ENCODE results near the gene TSSC4.

TSSC4 gene

GRCh38 chr11:2391181-2391975, 9.2 kb upstream of the TSSC4 start:
- Histone ChIP-seq H3K36me3 (ENCODE audit: control insufficient read depth, insufficient read depth, low read length) (no peaks in the 10 kb centered on the region), H3K9ac (no peak overlapping the region), H3K4me2 (ENCODE audit: low read length) (no peak overlapping the region), H3K4me3 (ENCODE audit: low read depth, low read length) (no peak overlapping the region), H3K79me2 (peaks cover 11% of the 10 kb centered on the region), H3K9me3 (ENCODE audit: control insufficient read depth, low read length) (no peaks in the 10 kb centered on the region), H3K4me1 (peaks cover 3% of the 10 kb centered on the region), H2AFZ (no peak overlapping the region), H3K27me3 (ENCODE audit: control insufficient read depth, insufficient read depth, low read length) (no peaks in the 10 kb centered on the region), H3K27ac (no peak overlapping the region)
- no peak for TF ChIP-seq CTCF (IDR thresholded peaks at IDR 0.05)

- H3K9ac ChIP-seq = no peak overlapping the region
- no peaks in the 10 kb centered on the region for H3K9me3 ChIP-seq (ENCODE audit: control insufficient read depth, low read length)
- H3K4me3 ChIP-seq (ENCODE audit: low read depth, low read length) = no peak overlapping the region
- no peaks in the 10 kb centered on the region for H3K27me3 ChIP-seq (ENCODE audit: control insufficient read depth, insufficient read depth, low read length)
- TF ChIP-seq CTCF (IDR thresholded peaks at IDR 0.05) = no peak
- H3K4me2 ChIP-seq (ENCODE audit: low read length) = no peak overlapping the region
- H3K27ac ChIP-seq = no peak overlapping the region
- H3K36me3 ChIP-seq (ENCODE audit: control insufficient read depth, insufficient read depth, low read length) = no peaks in the 10 kb centered on the region
- H3K79me2 ChIP-seq = peaks cover 7% of the 10 kb centered on the region
- no peaks in the 10 kb centered on the region for H3K4me1 ChIP-seq
- H2AFZ ChIP-seq = no peak overlapping the region
Observed at GRCh38 chr11:2392241-2392959, 8.2 kb upstream of the TSSC4 start.

GRCh38 chr11:2393111-2393868, 7.3 kb upstream of the TSSC4 start:
- no peak overlapping the region for H3K4me3 ChIP-seq (ENCODE audit: low read depth, low read length)
- no peak overlapping the region for H3K9ac ChIP-seq
- H3K9me3 ChIP-seq (ENCODE audit: control insufficient read depth, low read length) = no peaks in the 10 kb centered on the region
- H3K4me1 ChIP-seq = no peaks in the 10 kb centered on the region
- no peaks in the 10 kb centered on the region for H3K36me3 ChIP-seq (ENCODE audit: control insufficient read depth, insufficient read depth, low read length)
- TF ChIP-seq CTCF (IDR thresholded peaks at IDR 0.05) = no peak
- no peak overlapping the region for H3K27ac ChIP-seq
- no peak overlapping the region for H2AFZ ChIP-seq
- H3K4me2 ChIP-seq (ENCODE audit: low read length) = no peak overlapping the region
- peaks cover 4% of the 10 kb centered on the region for H3K79me2 ChIP-seq
- no peaks in the 10 kb centered on the region for H3K27me3 ChIP-seq (ENCODE audit: control insufficient read depth, insufficient read depth, low read length)

- H3K9ac ChIP-seq = no peak overlapping the region
- no peak overlapping the region for H3K27ac ChIP-seq
- no peak for TF ChIP-seq CTCF (IDR thresholded peaks at IDR 0.05)
- no peaks in the 10 kb centered on the region for H3K27me3 ChIP-seq (ENCODE audit: control insufficient read depth, insufficient read depth, low read length)
- H3K4me2 ChIP-seq (ENCODE audit: low read length) = no peak overlapping the region
- no peaks in the 10 kb centered on the region for H3K36me3 ChIP-seq (ENCODE audit: control insufficient read depth, insufficient read depth, low read length)
- H2AFZ ChIP-seq = no peak overlapping the region
- H3K4me3 ChIP-seq (ENCODE audit: low read depth, low read length) = no peak overlapping the region
- H3K4me1 ChIP-seq = peaks cover 3% of the 10 kb centered on the region
- no peaks in the 10 kb centered on the region for H3K79me2 ChIP-seq
- H3K9me3 ChIP-seq (ENCODE audit: control insufficient read depth, low read length) = no peaks in the 10 kb centered on the region
Observed at GRCh38 chr11:2393941-2394817, 6.4 kb upstream of the TSSC4 start.

Measured in parathyroid adenoma (tissue), 2 donors.